Left lung (tissue), 10 donors: ENCODE data around the gene PRTN3. TPM values are rescaled to one million over a fixed set of nuclear protein-coding genes. Genes with fewer than 3 reads are reported as not detected.

Source experiments
- ATAC-seq: fragments of 200-7000 bp; cut with Tn5 transposase; one replicate; pipeline ENCODE4 v1.9.1; 2020; ENCODE audit warnings: moderate library complexity
- DNase-seq, 4 donors: peaks; one replicate each; pipeline ENCODE4 v3.0.0-alpha.2; 2013 to 2020
- H3K27ac ChIP-seq, 2 donors: fragments of 200-600 bp; sonication (generic) in 1 of 2; one replicate each; pipeline versions ENCODE4 v1.5.0 to v1.8.0; 2020 to 2021
- H3K27me3 ChIP-seq, 2 donors: fragments of 200-600 bp; sonication (generic) in 1 of 2; one replicate each; pipeline versions ENCODE4 v1.5.0 to v1.8.0; 2020 to 2021
- H3K36me3 ChIP-seq, 2 donors: fragments of 200-600 bp; sonication (generic) in 1 of 2; one replicate each; pipeline versions ENCODE4 v1.5.0 to v1.8.0; 2020 to 2021
- H3K4me1 ChIP-seq, 2 donors: fragments of 200-600 bp; one replicate each; pipeline ENCODE4 v1.8.0; 2021
- H3K4me3 ChIP-seq, 2 donors: fragments of 200-600 bp; sonication (generic) in 1 of 2; one replicate each; pipeline versions ENCODE4 v1.5.0 to v1.8.0; 2020 to 2021; ENCODE audit warnings: mild to moderate bottlenecking in 1 of 2
- H3K9me3 ChIP-seq, 2 donors: fragments of 200-600 bp; sonication (generic) in 1 of 2; one replicate each; pipeline versions ENCODE4 v1.5.0 to v1.8.0; 2020 to 2021
- intact Hi-C, 2 donors: fragments of 100-400 bp; cut with DNase I; formaldehyde crosslinking; loops; one replicate each; pipeline versions ENCODE4 v1.11.2 to v1.14.2; 2022
- polyA plus RNA-seq, 6 donors: library from polyadenylated mRNA; unstranded; fragments of 120-200 nt; gene quantifications; one replicate each; pipeline ENCODE4 v1.2.1, GENCODE V29; 2013; ENCODE audit not compliant: insufficient read length in 6 of 6
- total RNA-seq, 2 donors: library from RNA; stranded (reverse); fragmentation: NEBNext Ultra II Directional; extraction: Animal tissue kit (Norgen Biotek cat#: 25700); gene quantifications; one replicate each; pipeline ENCODE4 v1.2.1, GENCODE V29; 2021
- TF ChIP-seq, protein P1 (sequence below), 2 donors: fragments of 200-600 bp; sonication (generic) in 1 of 2; IDR thresholded peaks; one replicate each; pipeline versions ENCODE4 v1.5.0 to v1.8.0; 2021; ENCODE audit warnings: antibody characterized with exemption in 2 of 2
- donor health status: DM: no; HTN: yes; CAD: no.
- donor health status: DM: no; HTN: no; CAD: no.

PRTN3 gene
- total and polyA plus RNA-seq, 8 donors, result 0.55 to 3.8 (median 2.4) TPM

DNA sequence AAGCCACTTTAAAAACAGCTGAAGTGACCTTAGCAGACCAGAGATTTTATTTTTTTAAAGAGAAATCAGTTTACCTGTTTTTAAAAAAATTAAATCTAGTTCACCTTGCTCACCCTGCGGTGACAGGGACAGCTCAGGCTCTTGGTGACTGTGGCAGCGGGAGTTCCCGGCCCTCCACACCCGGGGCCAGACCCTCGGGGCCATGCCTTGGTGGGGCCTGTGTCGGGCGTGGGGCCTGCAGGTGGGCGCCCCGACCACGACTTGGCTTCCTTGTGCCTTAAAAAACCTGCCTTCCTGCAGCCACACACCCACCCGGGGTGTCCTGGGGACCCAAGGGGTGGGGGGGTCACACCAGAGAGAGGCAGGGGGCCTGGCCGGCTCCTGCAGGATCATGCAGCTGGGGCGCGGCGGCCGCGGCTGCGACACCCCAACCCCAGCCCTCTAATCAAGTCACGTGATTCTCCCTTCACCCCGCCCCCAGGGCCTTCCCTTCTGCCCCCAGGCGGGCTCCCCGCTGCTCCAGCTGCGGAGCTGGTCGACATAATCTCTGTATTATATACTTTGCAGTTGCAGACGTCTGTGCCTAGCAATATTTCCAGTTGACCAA is 29.8 kb upstream of the PRTN3 start:
- ATAC-seq, result no peak
- peaks cover 3 to 88% of the 10 kb centered on the region in 2 donors for H3K36me3 ChIP-seq
- H3K4me1 ChIP-seq, result peaks cover 0 to 4% of the 10 kb centered on the region in 2 donors
- no peak overlapping the region for H3K27ac ChIP-seq
- no peak overlapping the region for H3K4me3 ChIP-seq
- no peaks in the 10 kb centered on the region for H3K27me3 ChIP-seq
- H3K9me3 ChIP-seq, result no peaks in the 10 kb centered on the region
- DNase-seq, result no peak
- intact Hi-C loops, result no loop called here
- TF ChIP-seq, protein P1, sequence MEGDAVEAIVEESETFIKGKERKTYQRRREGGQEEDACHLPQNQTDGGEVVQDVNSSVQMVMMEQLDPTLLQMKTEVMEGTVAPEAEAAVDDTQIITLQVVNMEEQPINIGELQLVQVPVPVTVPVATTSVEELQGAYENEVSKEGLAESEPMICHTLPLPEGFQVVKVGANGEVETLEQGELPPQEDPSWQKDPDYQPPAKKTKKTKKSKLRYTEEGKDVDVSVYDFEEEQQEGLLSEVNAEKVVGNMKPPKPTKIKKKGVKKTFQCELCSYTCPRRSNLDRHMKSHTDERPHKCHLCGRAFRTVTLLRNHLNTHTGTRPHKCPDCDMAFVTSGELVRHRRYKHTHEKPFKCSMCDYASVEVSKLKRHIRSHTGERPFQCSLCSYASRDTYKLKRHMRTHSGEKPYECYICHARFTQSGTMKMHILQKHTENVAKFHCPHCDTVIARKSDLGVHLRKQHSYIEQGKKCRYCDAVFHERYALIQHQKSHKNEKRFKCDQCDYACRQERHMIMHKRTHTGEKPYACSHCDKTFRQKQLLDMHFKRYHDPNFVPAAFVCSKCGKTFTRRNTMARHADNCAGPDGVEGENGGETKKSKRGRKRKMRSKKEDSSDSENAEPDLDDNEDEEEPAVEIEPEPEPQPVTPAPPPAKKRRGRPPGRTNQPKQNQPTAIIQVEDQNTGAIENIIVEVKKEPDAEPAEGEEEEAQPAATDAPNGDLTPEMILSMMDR (IDR thresholded peaks at IDR 0.05), result no peak

GRCh38 chr19:811506-812048 is 29.2 kb upstream of the PRTN3 start:
- ATAC-seq, result no peak
- no peaks in the 10 kb centered on the region for H3K9me3 ChIP-seq
- intact Hi-C loops, result no loop called here
- H3K36me3 ChIP-seq, result peaks cover 3 to 82% of the 10 kb centered on the region in 2 donors
- no peak for DNase-seq
- no peak overlapping the region for H3K27ac ChIP-seq
- TF ChIP-seq, protein P1 (IDR thresholded peaks at IDR 0.05), result no peak
- H3K27me3 ChIP-seq, result no peaks in the 10 kb centered on the region
- H3K4me1 ChIP-seq, result peaks cover 0 to 4% of the 10 kb centered on the region in 2 donors
- no peak overlapping the region for H3K4me3 ChIP-seq

DNA sequence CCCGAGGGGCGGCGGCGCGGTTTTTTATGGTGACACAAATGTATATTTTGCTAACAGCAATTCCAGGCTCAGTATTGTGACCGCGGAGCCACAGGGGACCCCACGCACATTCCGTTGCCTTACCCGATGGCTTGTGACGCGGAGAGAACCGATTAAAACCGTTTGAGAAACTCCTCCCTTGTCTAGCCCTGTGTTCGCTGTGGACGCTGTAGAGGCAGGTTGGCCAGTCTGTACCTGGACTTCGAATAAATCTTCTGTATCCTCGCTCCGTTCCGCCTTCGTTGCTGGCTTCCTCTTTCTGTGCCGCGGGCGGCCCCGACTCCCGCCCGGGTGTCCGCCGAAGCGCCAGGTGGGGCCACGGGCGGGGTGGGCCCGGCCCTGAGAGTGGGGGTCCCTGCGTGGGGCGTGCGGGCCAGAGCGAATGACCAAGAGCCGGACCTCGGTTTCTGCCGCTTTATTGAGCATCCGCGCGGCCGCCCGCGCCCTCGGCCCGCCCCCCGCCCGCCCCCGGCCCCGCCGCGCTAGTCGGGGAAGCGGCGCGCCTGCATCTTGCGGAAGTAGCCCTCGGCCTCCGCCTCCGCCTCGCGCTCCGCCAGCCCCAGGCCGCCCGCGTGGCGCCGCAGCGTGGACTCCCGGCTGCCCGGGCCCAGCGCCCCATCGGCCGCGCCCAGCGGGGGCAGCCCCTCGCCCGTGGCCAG is 28.6 kb upstream of the PRTN3 start:
- no peak overlapping the region for H3K27ac ChIP-seq
- TF ChIP-seq, protein P1 (IDR thresholded peaks at IDR 0.05), result no peak
- intact Hi-C loops, result no loop called here
- H3K9me3 ChIP-seq, result no peaks in the 10 kb centered on the region
- ATAC-seq, result no peak
- no peak for DNase-seq
- no peaks in the 10 kb centered on the region for H3K27me3 ChIP-seq
- peaks cover 3 to 76% of the 10 kb centered on the region in 2 donors for H3K36me3 ChIP-seq
- H3K4me1 ChIP-seq, result peaks cover 0 to 2% of the 10 kb centered on the region in 2 donors
- no peak overlapping the region for H3K4me3 ChIP-seq

GRCh38 chr19:812747-813218 is 28.0 kb upstream of the PRTN3 start:
- peaks cover 0 to 70% of the 10 kb centered on the region in 2 donors for H3K36me3 ChIP-seq
- H3K4me3 ChIP-seq, result no peak overlapping the region
- H3K4me1 ChIP-seq, result no peaks in the 10 kb centered on the region
- TF ChIP-seq, protein P1 (IDR thresholded peaks at IDR 0.05), result no peak
- no peaks in the 10 kb centered on the region for H3K9me3 ChIP-seq
- no peaks in the 10 kb centered on the region for H3K27me3 ChIP-seq
- no peak for ATAC-seq
- intact Hi-C loops, result no loop called here
- H3K27ac ChIP-seq, result no peak overlapping the region
- DNase-seq, result no peak
